HepG2 (cell line): ENCODE data around the gene ENG. TPM values are rescaled to one million over a fixed set of nuclear protein-coding genes. Genes with fewer than 3 reads are reported as not detected.
A peak's percentile ranks its signal among the peaks of the same experiment; 100 is the strongest.

Experiments
- ARNTL ChIP-seq: sonication (generic); formaldehyde crosslinking; IDR thresholded peaks from 2 replicates; pipeline ENCODE4 v1.4.0; 2020; ENCODE audit warnings: mild to moderate bottlenecking, missing genetic modification reagents
- DMAP1 ChIP-seq: IDR thresholded peaks from 2 replicates; pipeline ENCODE4 v1.6.1; 2016
- GABPA ChIP-seq, 2 experiments: IDR thresholded peaks; 2 replicates each; pipeline ENCODE4 v1.6.1; 2011 to 2016; ENCODE audit warnings: low read depth in 2 of 2, low read length in 1 of 2, missing biosample characterization in 1 of 2, missing genetic modification characterization in 1 of 2
- HNRNPK ChIP-seq: fragments of 200-400 bp; formaldehyde crosslinking; IDR thresholded peaks from 2 replicates; pipeline ENCODE4 v1.6.1; 2018; ENCODE audit warnings: low read length, low read depth, moderate library complexity, mild to moderate bottlenecking; ENCODE audit not compliant: poor library complexity, severe bottlenecking
- KDM2A ChIP-seq: sonication (generic); formaldehyde crosslinking; IDR thresholded peaks from 2 replicates; pipeline ENCODE4 v1.4.0; 2020; ENCODE audit warnings: low read depth, missing genetic modification reagents, borderline replicate concordance
- LCORL ChIP-seq, 2 experiments: fragments of 450-650 bp in 1 of 2; sonication (generic) in 1 of 2; formaldehyde crosslinking in 1 of 2; IDR thresholded peaks; 2 replicates each; pipeline versions ENCODE4 v1.5.0 to v1.6.1; 2017 to 2020; ENCODE audit warnings: antibody characterized with exemption in 1 of 2, missing genetic modification reagents in 1 of 2
- MLLT10 ChIP-seq: sonication (generic); formaldehyde crosslinking; IDR thresholded peaks from 2 replicates; pipeline ENCODE4 v1.4.0; 2020; ENCODE audit warnings: missing genetic modification reagents
- MYC ChIP-seq: sonication (generic); formaldehyde crosslinking; IDR thresholded peaks from 2 replicates; pipeline ENCODE4 v1.9.0; 2021; ENCODE audit warnings: missing genetic modification reagents, borderline replicate concordance
- RAD21 ChIP-seq: fragments of 450-650 bp; formaldehyde crosslinking; IDR thresholded peaks from 2 replicates; pipeline ENCODE4 v1.5.0; 2020; ENCODE audit warnings: mild to moderate bottlenecking
- SALL1 ChIP-seq: sonication (generic); formaldehyde crosslinking; IDR thresholded peaks from 2 replicates; pipeline ENCODE4 v1.8.0; 2022; ENCODE audit warnings: mild to moderate bottlenecking, missing genetic modification reagents
- TAF1 ChIP-seq: sonication (generic); formaldehyde crosslinking; IDR thresholded peaks from 2 replicates; pipeline ENCODE4 v1.4.0; 2020; ENCODE audit warnings: missing genetic modification reagents
- TCF12 ChIP-seq, 2 experiments: fragments of 450-650 bp in 1 of 2; sonication (generic) in 1 of 2; formaldehyde crosslinking in 1 of 2; IDR thresholded peaks; 2 replicates each; pipeline versions ENCODE4 v1.6.1 to v1.8.0; 2017 to 2022; ENCODE audit warnings: antibody characterized with exemption in 1 of 2, mild to moderate bottlenecking in 1 of 2, missing genetic modification reagents in 1 of 2, moderate library complexity in 1 of 2
- THAP11 ChIP-seq: IDR thresholded peaks from 2 replicates; pipeline ENCODE4 v1.6.1; 2016; ENCODE audit warnings: missing biosample characterization, missing genetic modification reagents
- ZNF333 ChIP-seq: sonication (generic); formaldehyde crosslinking; IDR thresholded peaks from 2 replicates; pipeline ENCODE4 v1.4.0; 2020; ENCODE audit warnings: mild to moderate bottlenecking, missing genetic modification reagents, borderline replicate concordance
- ZNF615 ChIP-seq: sonication (generic); formaldehyde crosslinking; IDR thresholded peaks from 2 replicates; pipeline ENCODE4 v1.5.0; 2020; ENCODE audit warnings: mild to moderate bottlenecking, missing genetic modification reagents, borderline replicate concordance
- ZNF75D ChIP-seq: sonication (generic); formaldehyde crosslinking; IDR thresholded peaks from 2 replicates; pipeline ENCODE4 v1.8.1; 2023; ENCODE audit warnings: missing genetic modification reagents, mild to moderate bottlenecking, borderline replicate concordance
- ZNF850 ChIP-seq: sonication (generic); formaldehyde crosslinking; conservative IDR thresholded peaks from 2 replicates; pipeline ENCODE4 v1.9.0; 2021; ENCODE audit warnings: mild to moderate bottlenecking, missing genetic modification reagents
- polyA plus RNA-seq, 8 experiments: library from polyadenylated mRNA; depleted of rRNA in 3 of 8; stranded (reverse) in 7 of 8; unstranded in 1 of 8; fragments of >200 nt; fragmentation: Illumina TruSeq in 4 of 8; extraction: Trizol in 4 of 8; gene quantifications; 2 replicates each; pipeline versions ENCODE4 v1.2.1 to v1.2.3, GENCODE V29; 2011 to 2016; ENCODE audit warnings: low read depth in 4 of 8, missing spikeins in 1 of 8, mixed read lengths in 1 of 8; ENCODE audit not compliant: insufficient read depth in 1 of 8
- total RNA-seq, 5 experiments: library from RNA; depleted of rRNA; stranded (reverse); fragments of >200 nt; fragmentation: Illumina TruSeq; extraction: Trizol; gene quantifications; 2 replicates each; pipeline ENCODE4 v1.2.3, GENCODE V29; 2016; ENCODE audit warnings: low read depth in 1 of 5
- TF ChIP-seq, protein P1 (sequence below): IDR thresholded peaks from 2 replicates; pipeline ENCODE4 v1.6.1; 2012; ENCODE audit warnings: inconsistent platforms
- TF ChIP-seq, protein P2 (sequence below): sonication (generic); formaldehyde crosslinking; IDR thresholded peaks from 2 replicates; pipeline ENCODE4 v1.5.1; 2020; ENCODE audit warnings: mild to moderate bottlenecking, missing genetic modification reagents, moderate library complexity
- TF ChIP-seq, protein P3 (sequence below): sonication (generic); formaldehyde crosslinking; IDR thresholded peaks from 2 replicates; pipeline ENCODE4 v1.8.0; 2022; ENCODE audit warnings: low read depth, missing genetic modification reagents

The ENG gene
- total and polyA plus RNA-seq, 2 of the 13 experiments (the other 11 are each of a cell fraction or from before 2014, with no cell fraction given) = 0.02 to 1.1 TPM

DNA sequence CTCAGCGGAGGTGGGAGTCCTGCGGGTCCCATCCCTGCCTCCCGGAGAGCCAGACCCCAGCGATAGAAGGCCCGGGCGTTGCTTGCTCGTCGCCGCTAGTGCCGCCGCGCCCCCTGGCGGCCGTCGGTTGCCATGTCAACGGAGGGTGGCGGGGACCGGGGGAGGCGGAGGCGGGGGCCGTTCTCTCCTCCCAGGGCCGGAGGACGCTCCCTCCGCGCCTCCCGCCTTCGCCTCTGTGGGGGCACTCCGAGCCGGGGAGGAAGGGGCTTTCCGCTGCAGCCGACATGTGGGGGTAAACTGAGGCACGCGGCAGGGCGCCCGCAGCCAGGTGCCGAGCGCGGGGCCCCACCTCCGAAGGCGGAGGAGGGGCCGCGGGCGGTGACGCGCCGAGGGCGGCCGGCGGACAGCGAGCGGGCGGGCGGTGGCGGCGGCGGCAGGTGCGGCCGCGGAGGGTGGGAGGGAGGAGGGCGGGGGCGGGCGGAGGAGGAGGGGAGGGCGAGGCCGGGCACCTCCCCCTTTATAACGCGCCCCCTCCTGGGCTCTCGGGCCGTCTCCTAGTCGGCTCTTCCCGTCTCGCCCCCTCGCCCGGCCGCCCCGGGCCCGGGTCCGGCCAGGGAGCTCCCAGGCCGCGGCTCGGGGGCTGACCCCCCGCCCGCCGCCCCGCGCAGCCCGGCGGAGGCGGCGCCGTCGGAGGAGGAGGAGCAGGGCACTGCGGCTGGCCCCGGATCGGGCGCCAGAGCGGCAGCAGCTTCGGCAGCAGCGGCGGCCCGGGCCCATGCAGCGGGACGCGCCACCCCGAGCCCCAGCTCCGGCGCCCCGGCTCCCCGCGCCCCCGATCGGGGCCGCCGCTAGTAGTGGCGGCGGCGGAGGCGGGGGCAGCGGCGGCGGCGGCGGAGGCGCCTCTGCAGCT is 69.2 kb downstream of the ENG start (continued):
- TF ChIP-seq THAP11 (CRISPR knock-in tag) (peak; percentile 79), GABPA (IDR thresholded peaks at IDR 0.05; ENCODE audit: low read depth, low read length) (peak; percentile 19; the same call in 1 of the 2 replicates), GABPA (CRISPR knock-in tag; IDR thresholded peaks at IDR 0.05; ENCODE audit: low read depth) (no peak), MLLT10 (no peak), KDM2A (peak; percentile 75), TAF1 (CRISPR knock-in tag) (no peak), HNRNPK (no peak), SALL1 (CRISPR knock-in tag) (peak; percentile 52; the same call in 1 of the 2 replicates), LCORL (IDR thresholded peaks at IDR 0.05) (no peak), LCORL (CRISPR knock-in tag; IDR thresholded peaks at IDR 0.05) (peak; percentile 51; the same call in 1 of the 2 replicates), MYC (0 out of 2 replicates have a peak, but pooled peaks have one; percentile 25), ZNF75D (CRISPR knock-in tag) (no peak), ZNF333 (CRISPR knock-in tag) (no peak), RAD21 (CRISPR knock-in tag) (peak; percentile 79), TCF12 (IDR thresholded peaks at IDR 0.05) (no peak), TCF12 (CRISPR knock-in tag; IDR thresholded peaks at IDR 0.05) (no peak), DMAP1 (CRISPR knock-in tag) (no peak), ARNTL (0 out of 2 replicates have a peak, but pooled peaks have one; percentile 23), ZNF850 (CRISPR knock-in tag) (no peak), ZNF615 (CRISPR knock-in tag) (no peak)
- TF ChIP-seq, protein P1, sequence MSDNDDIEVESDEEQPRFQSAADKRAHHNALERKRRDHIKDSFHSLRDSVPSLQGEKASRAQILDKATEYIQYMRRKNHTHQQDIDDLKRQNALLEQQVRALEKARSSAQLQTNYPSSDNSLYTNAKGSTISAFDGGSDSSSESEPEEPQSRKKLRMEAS = peak; percentile 12; the same call in 1 of the 2 replicates
- TF ChIP-seq, protein P2, sequence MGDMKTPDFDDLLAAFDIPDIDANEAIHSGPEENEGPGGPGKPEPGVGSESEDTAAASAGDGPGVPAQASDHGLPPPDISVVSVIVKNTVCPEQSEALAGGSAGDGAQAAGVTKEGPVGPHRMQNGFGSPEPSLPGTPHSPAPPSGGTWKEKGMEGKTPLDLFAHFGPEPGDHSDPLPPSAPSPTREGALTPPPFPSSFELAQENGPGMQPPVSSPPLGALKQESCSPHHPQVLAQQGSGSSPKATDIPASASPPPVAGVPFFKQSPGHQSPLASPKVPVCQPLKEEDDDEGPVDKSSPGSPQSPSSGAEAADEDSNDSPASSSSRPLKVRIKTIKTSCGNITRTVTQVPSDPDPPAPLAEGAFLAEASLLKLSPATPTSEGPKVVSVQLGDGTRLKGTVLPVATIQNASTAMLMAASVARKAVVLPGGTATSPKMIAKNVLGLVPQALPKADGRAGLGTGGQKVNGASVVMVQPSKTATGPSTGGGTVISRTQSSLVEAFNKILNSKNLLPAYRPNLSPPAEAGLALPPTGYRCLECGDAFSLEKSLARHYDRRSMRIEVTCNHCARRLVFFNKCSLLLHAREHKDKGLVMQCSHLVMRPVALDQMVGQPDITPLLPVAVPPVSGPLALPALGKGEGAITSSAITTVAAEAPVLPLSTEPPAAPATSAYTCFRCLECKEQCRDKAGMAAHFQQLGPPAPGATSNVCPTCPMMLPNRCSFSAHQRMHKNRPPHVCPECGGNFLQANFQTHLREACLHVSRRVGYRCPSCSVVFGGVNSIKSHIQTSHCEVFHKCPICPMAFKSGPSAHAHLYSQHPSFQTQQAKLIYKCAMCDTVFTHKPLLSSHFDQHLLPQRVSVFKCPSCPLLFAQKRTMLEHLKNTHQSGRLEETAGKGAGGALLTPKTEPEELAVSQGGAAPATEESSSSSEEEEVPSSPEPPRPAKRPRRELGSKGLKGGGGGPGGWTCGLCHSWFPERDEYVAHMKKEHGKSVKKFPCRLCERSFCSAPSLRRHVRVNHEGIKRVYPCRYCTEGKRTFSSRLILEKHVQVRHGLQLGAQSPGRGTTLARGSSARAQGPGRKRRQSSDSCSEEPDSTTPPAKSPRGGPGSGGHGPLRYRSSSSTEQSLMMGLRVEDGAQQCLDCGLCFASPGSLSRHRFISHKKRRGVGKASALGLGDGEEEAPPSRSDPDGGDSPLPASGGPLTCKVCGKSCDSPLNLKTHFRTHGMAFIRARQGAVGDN (CRISPR knock-in tag) = peak; percentile 58
- TF ChIP-seq, protein P3, sequence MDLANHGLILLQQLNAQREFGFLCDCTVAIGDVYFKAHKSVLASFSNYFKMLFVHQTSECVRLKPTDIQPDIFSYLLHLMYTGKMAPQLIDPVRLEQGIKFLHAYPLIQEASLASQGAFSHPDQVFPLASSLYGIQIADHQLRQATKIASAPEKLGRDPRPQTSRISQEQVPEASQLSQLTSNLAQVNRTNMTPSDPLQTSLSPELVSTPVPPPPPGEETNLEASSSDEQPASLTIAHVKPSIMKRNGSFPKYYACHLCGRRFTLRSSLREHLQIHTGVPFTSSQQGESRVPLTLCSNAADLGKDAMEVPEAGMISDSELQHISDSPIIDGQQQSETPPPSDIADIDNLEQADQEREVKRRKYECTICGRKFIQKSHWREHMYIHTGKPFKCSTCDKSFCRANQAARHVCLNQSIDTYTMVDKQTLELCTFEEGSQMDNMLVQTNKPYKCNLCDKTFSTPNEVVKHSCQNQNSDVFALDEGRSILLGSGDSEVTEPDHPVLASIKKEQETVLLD = peak; percentile 25; the same call in 1 of the 2 replicates
